GM12892 (cell line): ENCODE data around the gene TPT1.
"Not testable (repeated sequence)": the region's sequence is repeated elsewhere in the genome, so short reads cannot be mapped to it uniquely, and the experiment has no call there.

Source experiments
- POLR2AphosphoS5 ChIP-seq: IDR thresholded peaks from 2 replicates; pipeline ENCODE4 v1.6.1; 2011; ENCODE audit warnings: low read depth, low read length, control low read depth
- TAF1 ChIP-seq: IDR thresholded peaks from 2 replicates; pipeline ENCODE4 v1.6.1; 2011; ENCODE audit warnings: low read depth, mild to moderate bottlenecking, control low read depth, low read length, borderline replicate concordance

GRCh38 chr13:45380708-45381107, 39.7 kb upstream of the TPT1 start:
- not testable (repeated sequence) for TF ChIP-seq POLR2AphosphoS5, TAF1
